Trophoblast cell (in vitro differentiated cells and primary cell): ENCODE data around the gene NT5DC2.

Experiments used
- DNase-seq, 2 donors: peaks; one replicate each; pipeline ENCODE4 v3.0.0-alpha.2; 2016
- H2AFZ ChIP-seq: 2 replicates; pipeline ENCODE4 v1.6.1; 2013; ENCODE audit warnings: low read length, moderate library complexity, mild to moderate bottlenecking; ENCODE audit not compliant: insufficient read depth, poor library complexity
- H2AK5ac ChIP-seq: 2 replicates; pipeline ENCODE4 v1.6.1; 2013; ENCODE audit warnings: mild to moderate bottlenecking, low read length
- H2BK120ac ChIP-seq: 2 replicates; pipeline ENCODE4 v1.6.1; 2013; ENCODE audit warnings: low read length, mild to moderate bottlenecking, moderate library complexity; ENCODE audit not compliant: insufficient read depth, poor library complexity
- H2BK12ac ChIP-seq: 2 replicates; pipeline ENCODE4 v1.6.1; 2013; ENCODE audit warnings: mild to moderate bottlenecking, low read length, moderate library complexity
- H2BK5ac ChIP-seq: 2 replicates; pipeline ENCODE4 v1.6.1; 2013; ENCODE audit warnings: low read length, low read depth, moderate library complexity, mild to moderate bottlenecking; ENCODE audit not compliant: poor library complexity
- H3K14ac ChIP-seq: 2 replicates; pipeline ENCODE4 v1.6.1; 2013; ENCODE audit warnings: mild to moderate bottlenecking, low read length
- H3K18ac ChIP-seq: 2 replicates; pipeline ENCODE4 v1.6.1; 2013; ENCODE audit warnings: mild to moderate bottlenecking, low read length
- H3K23ac ChIP-seq: 2 replicates; pipeline ENCODE4 v1.6.1; 2013; ENCODE audit warnings: low read length
- H3K27ac ChIP-seq: 2 replicates; pipeline ENCODE4 v1.5.1; 2013; ENCODE audit warnings: low read depth, mild to moderate bottlenecking, inconsistent platforms, low read length, moderate library complexity
- H3K27me3 ChIP-seq: 2 replicates; pipeline ENCODE4 v1.6.1; 2013; ENCODE audit warnings: inconsistent platforms, mild to moderate bottlenecking, low read length, moderate library complexity; ENCODE audit not compliant: insufficient read depth
- H3K36me3 ChIP-seq, 2 experiments: 1 replicate in 1 of 2; 2 replicates in 1 of 2; pipeline ENCODE4 v1.6.1; 2013; ENCODE audit warnings: low read length in 2 of 2, mild to moderate bottlenecking in 2 of 2, moderate library complexity in 1 of 2; ENCODE audit not compliant: insufficient read depth in 2 of 2, control insufficient read depth in 1 of 2
- H3K4ac ChIP-seq: 2 replicates; pipeline ENCODE4 v1.6.1; 2013; ENCODE audit warnings: low read depth, mild to moderate bottlenecking, low read length, moderate library complexity
- H3K4me1 ChIP-seq, 2 experiments: 1 replicate in 1 of 2; 2 replicates in 1 of 2; pipeline ENCODE4 v1.6.1; 2013; ENCODE audit warnings: low read length in 2 of 2, mild to moderate bottlenecking in 2 of 2, moderate library complexity in 1 of 2; ENCODE audit not compliant: insufficient read depth in 2 of 2, control insufficient read depth in 1 of 2
- H3K4me2 ChIP-seq: 2 replicates; pipeline ENCODE4 v1.6.1; 2013; ENCODE audit warnings: inconsistent platforms, mild to moderate bottlenecking, low read length, moderate library complexity
- H3K4me3 ChIP-seq: 2 replicates; pipeline ENCODE4 v1.5.1; 2013; ENCODE audit warnings: mild to moderate bottlenecking, low read depth, low read length, inconsistent platforms
- H3K79me1 ChIP-seq: one replicate; pipeline ENCODE4 v1.6.1; 2013; ENCODE audit warnings: low read length
- H3K79me2 ChIP-seq: 2 replicates; pipeline ENCODE4 v1.6.1; 2013; ENCODE audit warnings: low read length, mild to moderate bottlenecking; ENCODE audit not compliant: control insufficient read depth, insufficient read depth, poor library complexity
- H3K9ac ChIP-seq: 2 replicates; pipeline ENCODE4 v1.6.1; 2013; ENCODE audit warnings: mild to moderate bottlenecking, low read length
- H3K9me3 ChIP-seq: 2 replicates; pipeline ENCODE4 v1.6.1; 2013; ENCODE audit warnings: low read depth, mild to moderate bottlenecking, control low read depth, inconsistent platforms, low read length; ENCODE audit not compliant: insufficient read depth
- H4K12ac ChIP-seq: 2 replicates; pipeline ENCODE4 v1.6.1; 2013; ENCODE audit warnings: low read depth, mild to moderate bottlenecking, low read length, moderate library complexity
- H4K8ac ChIP-seq: 2 replicates; pipeline ENCODE4 v1.6.1; 2013; ENCODE audit warnings: low read depth, mild to moderate bottlenecking, low read length, moderate library complexity
- H4K91ac ChIP-seq: one replicate; pipeline ENCODE4 v1.6.1; 2013; ENCODE audit warnings: low read depth, mild to moderate bottlenecking, low read length, moderate library complexity
- WGBS: extraction: QIAGEN DNeasy Blood & Tissue Kit; methylation state at CpG from one replicate; pipeline ENCODE4 v1.1.7; 2013; ENCODE audit warnings: missing lambda C conversion rate; ENCODE audit not compliant: insufficient read length, insufficient coverage; ENCODE audit errors: extremely low coverage; 5-methylcytosine and 5-hydroxymethylcytosine counted together

Gene NT5DC2

GRCh38 chr3:52529376-52530333, 4.0 kb downstream of the NT5DC2 start:
- no peak for DNase-seq
- no peak overlapping the region for H2BK12ac ChIP-seq
- no peak overlapping the region for H2AK5ac ChIP-seq
- no peak overlapping the region for H4K8ac ChIP-seq
- no peak overlapping the region for H3K4me3 ChIP-seq
- H3K36me3 ChIP-seq: peaks cover 40 to 41% of the 10 kb centered on the region in 2 experiments
- H2BK5ac ChIP-seq: no peak overlapping the region
- H3K4ac ChIP-seq: no peak overlapping the region
- no peak overlapping the region for H3K27ac ChIP-seq
- no peak overlapping the region for H3K23ac ChIP-seq
- H3K9ac ChIP-seq: no peak overlapping the region
- H2AFZ ChIP-seq: no peak overlapping the region
- no peak overlapping the region for H2BK120ac ChIP-seq
- peak overlapping the region; percentile 7 for H3K18ac ChIP-seq
- no CpG with 5 or more reads among the region's 12 CpGs for WGBS
- H4K12ac ChIP-seq: no peak overlapping the region
- no peak overlapping the region for H3K4me2 ChIP-seq
- no peak overlapping the region for H4K91ac ChIP-seq
- peaks cover 29% of the 10 kb centered on the region for H3K79me2 ChIP-seq
- peaks cover 68 to 72% of the 10 kb centered on the region in 2 experiments for H3K4me1 ChIP-seq
- no peaks in the 10 kb centered on the region for H3K9me3 ChIP-seq
- no peaks in the 10 kb centered on the region for H3K27me3 ChIP-seq
- H3K14ac ChIP-seq: no peak overlapping the region
- H3K79me1 ChIP-seq: peaks cover 39% of the 10 kb centered on the region

GRCh38 chr3:52528586-52529375, 4.9 kb downstream of the NT5DC2 start:
- Histone ChIP-seq H2BK5ac (no peak overlapping the region), H3K4me3 (no peak overlapping the region), H3K27me3 (no peaks in the 10 kb centered on the region), H2AK5ac (no peak overlapping the region), H4K12ac (no peak overlapping the region), H3K79me2 (peaks cover 24% of the 10 kb centered on the region), H3K79me1 (peaks cover 33% of the 10 kb centered on the region), H3K14ac (no peak overlapping the region), H2AFZ (no peak overlapping the region), H3K4me1 (peaks cover 64 to 67% of the 10 kb centered on the region in 2 experiments), H3K27ac (no peak overlapping the region), H3K9me3 (no peaks in the 10 kb centered on the region), H3K4ac (no peak overlapping the region), H3K23ac (no peak overlapping the region), H3K9ac (no peak overlapping the region), H3K4me2 (no peak overlapping the region), H2BK120ac (no peak overlapping the region), H2BK12ac (no peak overlapping the region), H4K91ac (no peak overlapping the region), H4K8ac (no peak overlapping the region), H3K18ac (peak overlapping the region; percentile 5), H3K36me3 (peaks cover 48 to 50% of the 10 kb centered on the region in 2 experiments)
- DNase-seq: no peak
- no CpG with 5 or more reads among the region's 25 CpGs for WGBS

DNA sequence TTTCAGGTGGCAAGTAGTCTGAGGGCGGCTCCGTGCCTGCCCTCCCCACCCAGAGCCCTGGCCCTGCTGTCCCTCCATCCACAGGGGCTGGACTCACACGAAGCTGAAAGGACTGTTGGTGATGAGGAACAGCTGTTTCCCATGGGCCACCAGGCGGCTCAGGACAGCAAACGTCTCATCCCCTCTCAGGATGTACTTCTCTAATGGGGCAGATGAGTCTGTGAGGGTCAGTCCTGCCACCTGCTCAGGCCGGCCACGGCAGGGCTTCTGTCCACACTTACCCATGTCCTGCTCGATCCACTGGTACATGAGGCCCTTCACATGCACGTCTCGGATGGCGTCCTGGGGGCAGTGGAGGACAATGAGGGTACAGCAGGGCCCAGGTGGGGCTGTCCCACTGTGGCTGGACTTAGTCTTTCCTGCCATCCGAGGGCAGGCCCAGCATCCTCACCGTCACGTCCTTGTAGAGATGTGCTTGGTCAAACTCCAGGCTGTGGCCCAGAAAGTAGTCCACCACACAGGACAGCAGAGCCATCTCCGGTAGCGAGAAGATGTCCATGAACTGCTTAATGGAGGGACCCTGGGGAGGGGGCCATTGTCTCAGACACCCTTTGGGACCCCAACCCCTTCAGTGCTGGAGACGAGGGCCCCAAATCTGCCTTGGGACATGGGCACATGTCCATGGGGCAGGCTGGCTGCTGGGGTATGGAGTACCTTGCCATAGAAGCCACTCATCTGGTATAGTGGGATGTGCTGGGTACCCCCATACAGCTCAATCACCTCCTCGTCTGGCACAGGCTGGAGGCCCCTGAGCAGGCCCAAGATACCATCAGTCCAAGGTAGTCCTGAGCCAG, 5.7 kb downstream of the NT5DC2 start:
- WGBS: no CpG with 5 or more reads among the region's 18 CpGs
- Histone ChIP-seq H3K14ac (peak overlapping the region; percentile 42), H3K27me3 (no peaks in the 10 kb centered on the region), H4K8ac (no peak overlapping the region), H3K4ac (no peak overlapping the region), H2AFZ (no peak overlapping the region), H2AK5ac (peak overlapping the region; percentile 40), H4K91ac (peak overlapping the region; percentile 38), H3K4me3 (no peak overlapping the region), H3K4me2 (no peak overlapping the region), H2BK120ac (peak overlapping the region; percentile 34), H3K9ac (no peak overlapping the region), H3K9me3 (no peaks in the 10 kb centered on the region), H3K79me2 (peaks cover 19% of the 10 kb centered on the region), H3K36me3 (peaks cover 56 to 58% of the 10 kb centered on the region in 2 experiments), H4K12ac (no peak overlapping the region), H3K23ac (no peak overlapping the region), H3K79me1 (peaks cover 28% of the 10 kb centered on the region), H3K4me1 (peaks cover 64 to 67% of the 10 kb centered on the region in 2 experiments), H3K18ac (peak overlapping the region; percentile 34), H3K27ac (peak overlapping the region; percentile 73), H2BK12ac (peak overlapping the region; percentile 31), H2BK5ac (peak overlapping the region; percentile 44)
- DNase-seq: no peak
